Activated CD4-positive, alpha-beta T cell treated with anti-CD3 and anti-CD28 coated beads, Interleukin-2, amount 10 ng/mL, durations not matched to agents 7 days and 5 days (primary cell): ENCODE measurements around the gene MAP3K7CL. TPM values are rescaled to one million over a fixed set of nuclear protein-coding genes. Genes with fewer than 3 reads are reported as not detected.
A peak's percentile ranks its signal among the peaks of the same experiment; 100 is the strongest.

ENCODE experiments used
- CTCF ChIA-PET: fragments of 350-600 bp; sonication (Branson Sonifier 250); formaldehyde crosslinking; loops from one replicate; lab custom pipeline; 2021; ENCODE audit warnings: antibody characterized with exemption; lab: Charles Lee
- POLR2A ChIA-PET: fragments of 350-600 bp; sonication (Branson Sonifier 250); formaldehyde crosslinking; loops from one replicate; lab custom pipeline; 2021; ENCODE audit warnings: antibody characterized with exemption; lab: Charles Lee
- DNase-seq: peaks from one replicate; pipeline ENCODE4 v3.0.0-alpha.2; 2020
- H3K27ac Mint-ChIP-seq: one replicate; pipeline ENCODE4 v1.8.0; 2021; ENCODE audit warnings: mild to moderate bottlenecking, moderate library complexity, mixed read lengths
- H3K27me3 Mint-ChIP-seq: one replicate; pipeline ENCODE4 v1.8.0; 2021; ENCODE audit warnings: mixed read lengths
- H3K36me3 Mint-ChIP-seq: one replicate; pipeline ENCODE4 v1.8.0; 2021; ENCODE audit warnings: low read depth, mixed read lengths
- H3K4me1 Mint-ChIP-seq: one replicate; pipeline ENCODE4 v1.8.0; 2021; ENCODE audit warnings: mixed read lengths
- H3K4me3 Mint-ChIP-seq: one replicate; pipeline ENCODE4 v1.8.0; 2021; ENCODE audit warnings: mild to moderate bottlenecking, moderate library complexity, mixed read lengths
- H3K9me3 Mint-ChIP-seq: one replicate; pipeline ENCODE4 v1.8.0; 2021; ENCODE audit warnings: mixed read lengths
- total RNA-seq, 2 experiments: library from RNA; stranded (reverse); gene quantifications; one replicate each; pipeline ENCODE4 v1.2.3, GENCODE V29; 2021

MAP3K7CL gene
- total RNA-seq, 2 experiments from 2014 or later = 5.0 to 6.6 TPM

GRCh38 chr21:29145354-29145782, 14.9 kb downstream of the MAP3K7CL start:
- Mint-ChIP-seq H3K4me1 (peaks cover 22% of the 10 kb centered on the region), H3K9me3 (no peaks in the 10 kb centered on the region), H3K36me3 (peaks cover 2% of the 10 kb centered on the region), H3K27me3 (no peaks in the 10 kb centered on the region), H3K4me3 (no peak overlapping the region), H3K27ac (peak overlapping the region; percentile 69)
- CTCF ChIA-PET = interaction anchor here (1.1 to 1.9 kb wide), 3 partner anchors 8 to 50 kb away, joined by 3 to 5 read pairs (median 4); no protein-coding TSS in a partner anchor
- POLR2A ChIA-PET = interaction anchor here (0.6 kb wide), 1 partner anchor 58 kb away, joined by 4 read pairs; no protein-coding TSS in a partner anchor
- peak; percentile 16 for DNase-seq

- Mint-ChIP-seq H3K36me3 (peaks cover 2% of the 10 kb centered on the region), H3K27ac (no peak overlapping the region), H3K9me3 (no peaks in the 10 kb centered on the region), H3K27me3 (no peaks in the 10 kb centered on the region), H3K4me3 (no peak overlapping the region), H3K4me1 (peaks cover 22% of the 10 kb centered on the region)
- no peak for DNase-seq
- ChIA-PET CTCF (interaction anchor here (1.1 to 1.9 kb wide), 2 partner anchors 7 to 23 kb away, joined by 4 to 5 read pairs; no protein-coding TSS in a partner anchor), POLR2A (interaction anchor here (0.6 kb wide), 1 partner anchor 58 kb away, joined by 4 read pairs; no protein-coding TSS in a partner anchor)
These were observed 15.5 kb downstream of the MAP3K7CL start for GRCh38 chr21:29145852-29146453.

GRCh38 chr21:29146726-29147125, 16.3 kb downstream of the MAP3K7CL start:
- H3K27ac Mint-ChIP-seq = no peak overlapping the region
- DNase-seq = no peak
- H3K4me3 Mint-ChIP-seq = no peak overlapping the region
- peaks cover 2% of the 10 kb centered on the region for H3K36me3 Mint-ChIP-seq
- ChIA-PET POLR2A (no interaction called here), CTCF (interaction anchor here (1.1 kb wide), 1 partner anchor 23 kb away, joined by 4 read pairs; no protein-coding TSS in a partner anchor)
- H3K27me3 Mint-ChIP-seq = no peaks in the 10 kb centered on the region
- peaks cover 22% of the 10 kb centered on the region for H3K4me1 Mint-ChIP-seq
- H3K9me3 Mint-ChIP-seq = no peaks in the 10 kb centered on the region

GRCh38 chr21:29148530-29148929, 18.1 kb downstream of the MAP3K7CL start:
- H3K36me3 Mint-ChIP-seq = peaks cover 2% of the 10 kb centered on the region
- peak; percentile 36 for DNase-seq
- peaks cover 22% of the 10 kb centered on the region for H3K4me1 Mint-ChIP-seq
- no peak overlapping the region for H3K4me3 Mint-ChIP-seq
- ChIA-PET POLR2A (no interaction called here), CTCF (interaction anchor here (1.3 to 1.4 kb wide), 2 partner anchors 8 to 23 kb away, joined by 3 to 5 read pairs; no protein-coding TSS in a partner anchor)
- H3K27me3 Mint-ChIP-seq = no peaks in the 10 kb centered on the region
- H3K9me3 Mint-ChIP-seq = no peaks in the 10 kb centered on the region
- H3K27ac Mint-ChIP-seq = no peak overlapping the region

DNA sequence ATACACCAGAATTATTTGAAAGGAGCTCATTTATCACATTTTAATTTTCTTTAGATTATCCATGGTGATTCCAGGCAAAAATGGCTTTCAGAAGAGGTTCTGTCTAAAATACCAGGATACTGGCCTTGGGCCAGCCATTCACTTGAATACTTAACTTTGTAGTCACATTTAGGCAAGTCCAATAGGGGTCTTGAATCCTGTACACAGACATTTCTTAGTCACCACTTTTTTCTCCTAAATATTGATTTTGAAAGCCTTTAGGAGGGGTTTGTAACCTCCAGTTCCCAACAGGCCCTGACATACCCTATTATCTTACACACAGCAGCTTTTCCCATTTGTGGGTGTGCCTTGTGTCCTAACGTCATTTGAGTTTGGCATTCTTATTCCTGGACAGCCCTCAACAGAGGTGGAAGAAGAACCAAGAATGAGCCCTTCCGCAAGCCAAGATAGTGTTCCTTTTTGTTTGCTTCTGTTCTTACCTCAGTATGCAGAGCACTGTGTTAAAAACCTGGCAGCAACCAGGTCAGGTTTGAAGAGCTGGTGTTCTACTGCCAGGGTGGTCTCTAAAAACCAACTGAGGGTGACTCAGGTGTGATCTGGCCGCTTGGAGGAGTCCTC, 19.5 kb downstream of the MAP3K7CL start:
- H3K9me3 Mint-ChIP-seq = no peaks in the 10 kb centered on the region
- DNase-seq = no peak
- no peak overlapping the region for H3K27ac Mint-ChIP-seq
- peaks cover 3% of the 10 kb centered on the region for H3K27me3 Mint-ChIP-seq
- H3K4me1 Mint-ChIP-seq = peaks cover 22% of the 10 kb centered on the region
- H3K36me3 Mint-ChIP-seq = no peaks in the 10 kb centered on the region
- H3K4me3 Mint-ChIP-seq = no peak overlapping the region
- POLR2A ChIA-PET = interaction anchor here (0.6 kb wide), 1 partner anchor 211 kb away, joined by 9 read pairs; no protein-coding TSS in a partner anchor
- CTCF ChIA-PET = interaction anchor here (0.9 to 1.4 kb wide), 2 partner anchors 9 to 60 kb away, joined by 3 to 5 read pairs; no protein-coding TSS in a partner anchor

DNA sequence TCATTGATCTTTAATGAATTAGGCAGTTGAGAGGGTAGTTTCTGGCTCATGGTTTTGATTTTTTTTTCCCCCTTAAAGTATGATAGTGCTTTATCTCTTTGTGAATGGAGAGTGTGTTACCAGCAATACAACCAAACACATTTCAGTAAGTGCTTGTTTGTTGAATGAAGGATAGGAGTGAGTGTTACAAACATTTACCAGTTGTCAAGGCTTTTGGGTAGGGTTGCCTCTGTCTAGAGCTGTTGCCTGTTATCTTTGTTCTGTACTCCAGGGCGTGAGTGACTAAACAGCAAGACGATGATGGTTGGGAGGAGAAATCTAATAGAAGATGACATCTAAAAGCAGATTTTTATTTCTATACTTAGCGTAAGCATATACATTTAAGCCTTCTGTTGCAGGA, 21.5 kb downstream of the MAP3K7CL start:
- no peak for DNase-seq
- CTCF ChIA-PET = interaction anchor here (0.9 kb wide), 1 partner anchor 47 kb away, joined by 3 read pairs; no protein-coding TSS in a partner anchor
- H3K4me1 Mint-ChIP-seq = peaks cover 13% of the 10 kb centered on the region
- no peak overlapping the region for H3K27ac Mint-ChIP-seq
- H3K36me3 Mint-ChIP-seq = no peaks in the 10 kb centered on the region
- POLR2A ChIA-PET = no interaction called here
- no peak overlapping the region for H3K4me3 Mint-ChIP-seq
- H3K27me3 Mint-ChIP-seq = peaks cover 6% of the 10 kb centered on the region
- H3K9me3 Mint-ChIP-seq = no peaks in the 10 kb centered on the region

DNA sequence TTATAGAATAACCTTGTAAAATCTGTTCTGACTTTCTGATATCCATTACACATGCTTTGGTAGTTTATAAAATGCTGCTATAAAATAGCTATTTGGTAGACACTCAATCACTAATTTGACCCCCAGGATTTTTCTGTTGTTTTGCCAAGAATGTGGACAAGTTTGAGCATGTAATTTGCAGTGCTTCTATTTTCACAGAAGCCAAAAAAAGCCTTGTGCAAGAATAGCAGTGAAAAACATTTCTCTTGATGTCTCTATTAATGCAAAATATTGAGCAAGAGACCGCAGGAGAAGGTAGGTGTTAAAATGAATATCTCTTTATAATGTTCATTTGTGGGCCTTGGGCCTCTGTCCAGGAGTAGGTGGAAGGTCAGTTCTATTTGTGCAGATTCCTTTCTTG, 22.5 kb downstream of the MAP3K7CL start:
- ChIA-PET CTCF (interaction anchor here (0.6 to 1.3 kb wide), 2 partner anchors 8 to 10 kb away, joined by 3 to 5 read pairs; no protein-coding TSS in a partner anchor), POLR2A (no interaction called here)
- Mint-ChIP-seq H3K4me3 (no peak overlapping the region), H3K27ac (no peak overlapping the region), H3K4me1 (peaks cover 13% of the 10 kb centered on the region), H3K27me3 (peaks cover 6% of the 10 kb centered on the region), H3K9me3 (no peaks in the 10 kb centered on the region), H3K36me3 (no peaks in the 10 kb centered on the region)
- no peak for DNase-seq

DNA sequence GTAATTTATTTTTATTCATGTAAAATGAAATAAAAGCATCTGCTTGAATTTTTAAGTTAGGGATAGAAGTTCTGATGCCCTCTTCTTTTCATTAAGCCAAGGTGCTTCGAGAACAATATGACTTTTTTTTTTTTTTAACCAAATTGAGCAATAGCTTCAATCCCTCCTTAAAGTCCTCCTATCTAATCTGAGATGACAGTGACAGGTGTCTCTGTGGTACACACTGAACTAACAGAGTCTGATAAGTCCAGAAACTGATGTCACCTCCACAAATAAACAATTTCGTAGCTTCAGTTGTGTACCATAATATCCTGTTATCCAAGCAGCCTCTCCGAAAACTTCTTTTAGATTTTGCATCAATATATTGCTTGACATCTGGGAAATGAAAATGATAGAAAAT, 23.8 kb downstream of the MAP3K7CL start:
- Mint-ChIP-seq H3K4me3 (no peak overlapping the region), H3K27ac (no peak overlapping the region), H3K9me3 (no peaks in the 10 kb centered on the region), H3K36me3 (no peaks in the 10 kb centered on the region), H3K27me3 (peaks cover 6% of the 10 kb centered on the region), H3K4me1 (no peaks in the 10 kb centered on the region)
- DNase-seq = no peak
- CTCF ChIA-PET = interaction anchor here (0.6 to 1.5 kb wide), 3 partner anchors 10 to 140 kb away, joined by 3 read pairs; no protein-coding TSS in a partner anchor
- POLR2A ChIA-PET = no interaction called here

- POLR2A ChIA-PET = no interaction called here
- CTCF ChIA-PET = interaction anchor here (1.5 kb wide), 1 partner anchor 9 kb away, joined by 3 read pairs; no protein-coding TSS in a partner anchor
- Mint-ChIP-seq H3K4me3 (no peak overlapping the region), H3K36me3 (no peaks in the 10 kb centered on the region), H3K27ac (no peak overlapping the region), H3K4me1 (no peaks in the 10 kb centered on the region), H3K27me3 (peaks cover 6% of the 10 kb centered on the region), H3K9me3 (no peaks in the 10 kb centered on the region)
- DNase-seq = no peak
These were observed 24.9 kb downstream of the MAP3K7CL start for GRCh38 chr21:29155118-29155932.

DNA sequence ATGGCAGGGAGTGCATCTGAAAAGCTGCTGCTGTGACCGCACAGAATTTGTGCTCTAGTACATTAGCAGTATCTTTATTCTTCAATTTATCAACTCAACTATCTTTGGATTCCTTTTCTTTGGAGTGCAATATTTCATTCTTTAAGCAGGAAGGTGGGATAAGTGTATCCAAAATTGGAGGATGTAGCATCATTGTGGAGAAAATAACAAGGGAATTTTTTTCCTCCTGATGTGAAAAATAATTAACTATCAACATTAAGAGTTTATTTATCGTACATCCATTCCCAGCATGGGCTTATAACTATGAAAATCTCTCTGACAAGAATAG, 25.5 kb downstream of the MAP3K7CL start:
- H3K36me3 Mint-ChIP-seq = no peaks in the 10 kb centered on the region
- ChIA-PET POLR2A (no interaction called here), CTCF (no interaction called here)
- no peaks in the 10 kb centered on the region for H3K9me3 Mint-ChIP-seq
- DNase-seq = no peak
- H3K27me3 Mint-ChIP-seq = peaks cover 6% of the 10 kb centered on the region
- H3K4me3 Mint-ChIP-seq = no peak overlapping the region
- no peaks in the 10 kb centered on the region for H3K4me1 Mint-ChIP-seq
- no peak overlapping the region for H3K27ac Mint-ChIP-seq

- ChIA-PET CTCF (no interaction called here), POLR2A (no interaction called here)
- H3K9me3 Mint-ChIP-seq = no peaks in the 10 kb centered on the region
- DNase-seq = no peak
- H3K36me3 Mint-ChIP-seq = no peaks in the 10 kb centered on the region
- peaks cover 6% of the 10 kb centered on the region for H3K27me3 Mint-ChIP-seq
- H3K4me3 Mint-ChIP-seq = no peak overlapping the region
- H3K4me1 Mint-ChIP-seq = no peaks in the 10 kb centered on the region
- H3K27ac Mint-ChIP-seq = no peak overlapping the region
These were observed 26.6 kb downstream of the MAP3K7CL start for GRCh38 chr21:29157080-29157479.

DNA sequence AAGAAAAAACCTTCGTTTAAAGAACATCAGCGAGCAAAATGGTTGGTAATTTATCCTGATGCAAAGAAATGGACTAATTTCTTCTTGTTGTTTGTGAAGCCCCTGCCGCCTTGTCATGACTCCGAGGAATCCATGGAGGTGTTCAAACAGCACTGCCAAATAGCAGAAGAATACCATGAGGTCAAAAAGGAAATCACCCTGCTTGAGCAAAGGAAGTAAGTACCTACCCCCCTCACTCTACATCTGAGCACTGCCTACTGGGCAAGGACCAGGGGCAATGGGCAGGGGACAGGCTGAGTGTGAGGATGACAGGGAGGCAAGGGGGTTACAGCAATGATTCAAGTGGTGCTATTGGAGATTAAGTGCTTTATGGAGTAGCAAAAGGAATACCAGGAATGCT, 29.4 kb downstream of the MAP3K7CL start:
- Mint-ChIP-seq H3K9me3 (no peaks in the 10 kb centered on the region), H3K27me3 (peaks cover 3% of the 10 kb centered on the region), H3K36me3 (no peaks in the 10 kb centered on the region), H3K4me3 (no peak overlapping the region), H3K27ac (no peak overlapping the region), H3K4me1 (no peaks in the 10 kb centered on the region)
- no peak for DNase-seq
- ChIA-PET POLR2A (no interaction called here), CTCF (no interaction called here)
